Epithelial cell of umbilical artery (primary cell): ENCODE results near the gene RDH5. TPM values are rescaled to one million over a fixed set of nuclear protein-coding genes. Genes with fewer than 3 reads are reported as not detected.

Source experiments
- total RNA-seq: library from RNA; depleted of rRNA; stranded (reverse); fragments of >200 nt; gene quantifications from 2 replicates; pipeline ENCODE4 v1.2.3, GENCODE V29; 2014

The RDH5 gene, protein sequence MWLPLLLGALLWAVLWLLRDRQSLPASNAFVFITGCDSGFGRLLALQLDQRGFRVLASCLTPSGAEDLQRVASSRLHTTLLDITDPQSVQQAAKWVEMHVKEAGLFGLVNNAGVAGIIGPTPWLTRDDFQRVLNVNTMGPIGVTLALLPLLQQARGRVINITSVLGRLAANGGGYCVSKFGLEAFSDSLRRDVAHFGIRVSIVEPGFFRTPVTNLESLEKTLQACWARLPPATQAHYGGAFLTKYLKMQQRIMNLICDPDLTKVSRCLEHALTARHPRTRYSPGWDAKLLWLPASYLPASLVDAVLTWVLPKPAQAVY
- total RNA-seq: under 0.01 and 2.0 TPM in 2 replicates

DNA sequence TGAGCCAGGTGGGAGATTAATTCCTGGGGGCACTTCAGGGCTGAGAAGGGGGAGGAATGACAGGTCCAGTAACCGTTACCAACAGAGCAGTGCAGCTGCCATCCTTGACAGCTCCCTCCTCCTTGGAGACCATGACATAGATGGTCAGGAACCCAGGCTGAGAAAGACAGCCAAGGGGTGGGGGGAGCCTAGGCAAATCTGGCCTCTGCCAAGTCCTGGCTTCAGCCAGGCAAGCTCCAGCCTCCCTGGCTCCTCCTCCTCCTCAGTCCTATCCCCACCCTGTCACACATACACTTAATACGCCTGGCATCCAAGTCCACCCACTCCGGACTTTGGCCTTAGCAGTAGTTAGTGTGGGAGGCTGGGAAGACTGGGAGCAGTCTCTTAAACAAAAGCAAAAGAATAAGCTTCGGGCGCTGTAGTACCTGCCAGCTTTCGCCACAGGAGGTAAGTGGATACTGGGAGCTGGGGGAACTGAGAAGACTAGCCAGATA, at the start of gene RDH5:
Gene RDH5, plus strand, starts transcription at position 323 of the 494 bp plus-strand sequence. CDS start 792 bp downstream, outside the sequence.

DNA sequence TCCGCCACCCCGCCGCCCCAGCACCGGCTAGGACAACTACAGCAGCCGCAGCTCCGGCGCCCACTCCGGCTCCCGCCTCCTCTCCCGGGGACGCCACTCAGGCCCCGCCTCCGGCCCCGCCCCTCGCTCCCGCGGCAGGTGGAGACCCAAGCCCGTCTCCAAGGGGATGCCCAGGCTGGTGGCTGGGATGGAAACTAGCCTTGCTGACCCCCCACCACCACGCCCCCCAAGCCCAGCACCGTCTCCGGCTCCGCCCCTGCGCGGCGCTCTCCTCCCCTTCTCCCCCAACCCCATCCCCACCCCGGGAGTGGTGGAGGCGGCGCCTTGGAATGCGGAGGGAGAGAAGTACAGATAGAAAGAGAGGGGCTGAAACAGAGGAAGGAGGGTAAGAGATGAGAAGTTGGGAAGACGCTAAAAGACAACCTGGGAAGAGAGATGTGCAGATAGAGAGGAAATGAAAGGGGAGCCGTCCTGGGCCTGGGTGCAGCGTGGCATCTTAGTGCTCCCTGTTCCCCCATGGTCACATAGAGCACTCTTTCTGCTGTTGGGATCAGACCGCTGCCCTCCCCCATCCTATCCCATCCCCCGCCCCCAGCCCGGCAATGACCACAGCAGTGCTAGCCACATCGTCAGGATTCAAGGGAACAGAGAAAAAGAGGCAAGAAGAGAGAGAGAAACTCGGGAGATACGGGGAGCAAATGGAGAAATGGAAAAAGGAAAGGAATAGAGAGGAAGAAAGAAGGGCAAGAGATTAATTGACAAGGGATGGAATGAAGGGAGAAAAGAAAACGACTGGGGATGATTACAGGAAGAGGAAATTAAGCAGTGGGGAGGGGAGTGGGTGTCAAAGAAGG, 12.1 kb upstream of the RDH5 start, which contains the start of gene ITGA7:
Gene ITGA7, minus strand, starts transcription at position 64 of the 854 bp plus-strand sequence. CDS start 222 bp downstream, outside the sequence.

DNA sequence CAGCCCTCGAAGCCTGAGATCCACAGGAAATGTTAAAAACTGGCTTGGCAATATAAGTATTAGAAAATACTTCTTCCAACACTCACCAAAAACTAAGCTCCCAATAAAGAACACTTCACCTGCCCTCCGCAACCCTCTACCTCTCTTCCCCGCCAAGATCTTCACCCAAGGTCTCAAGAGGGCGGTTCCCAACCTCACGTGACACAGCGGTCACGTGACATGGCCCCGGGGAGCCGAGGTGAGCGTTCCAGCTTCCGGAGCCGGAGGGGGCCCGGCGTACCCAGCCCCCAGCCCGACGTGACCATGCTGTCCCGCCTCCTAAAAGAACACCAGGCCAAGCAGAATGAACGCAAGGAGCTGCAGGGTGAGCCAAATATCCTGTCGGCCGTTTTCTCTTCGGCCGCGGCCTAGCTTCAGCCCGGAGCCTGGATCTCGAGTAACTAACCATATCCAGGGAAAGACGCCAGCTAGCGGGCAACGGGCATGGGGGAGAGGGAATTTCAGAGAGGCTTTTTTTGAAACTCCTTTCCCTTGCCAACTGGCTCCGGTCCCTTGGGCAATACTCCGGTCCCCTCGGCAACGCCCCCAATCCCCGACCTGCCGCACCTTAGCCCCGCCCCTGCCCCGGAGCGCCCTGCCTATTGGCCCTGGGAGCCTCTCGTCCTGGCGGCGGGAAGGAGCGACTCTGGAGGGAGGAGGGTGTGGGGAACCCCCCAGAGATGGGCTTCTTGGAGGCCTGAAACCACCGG, 4.2 kb upstream of the RDH5 start, which contains the start of gene BLOC1S1:
Gene BLOC1S1, plus strand, starts transcription at position 214 of the 749 bp plus-strand sequence. Its CDS starts 6 bp downstream, at position 220.

DNA sequence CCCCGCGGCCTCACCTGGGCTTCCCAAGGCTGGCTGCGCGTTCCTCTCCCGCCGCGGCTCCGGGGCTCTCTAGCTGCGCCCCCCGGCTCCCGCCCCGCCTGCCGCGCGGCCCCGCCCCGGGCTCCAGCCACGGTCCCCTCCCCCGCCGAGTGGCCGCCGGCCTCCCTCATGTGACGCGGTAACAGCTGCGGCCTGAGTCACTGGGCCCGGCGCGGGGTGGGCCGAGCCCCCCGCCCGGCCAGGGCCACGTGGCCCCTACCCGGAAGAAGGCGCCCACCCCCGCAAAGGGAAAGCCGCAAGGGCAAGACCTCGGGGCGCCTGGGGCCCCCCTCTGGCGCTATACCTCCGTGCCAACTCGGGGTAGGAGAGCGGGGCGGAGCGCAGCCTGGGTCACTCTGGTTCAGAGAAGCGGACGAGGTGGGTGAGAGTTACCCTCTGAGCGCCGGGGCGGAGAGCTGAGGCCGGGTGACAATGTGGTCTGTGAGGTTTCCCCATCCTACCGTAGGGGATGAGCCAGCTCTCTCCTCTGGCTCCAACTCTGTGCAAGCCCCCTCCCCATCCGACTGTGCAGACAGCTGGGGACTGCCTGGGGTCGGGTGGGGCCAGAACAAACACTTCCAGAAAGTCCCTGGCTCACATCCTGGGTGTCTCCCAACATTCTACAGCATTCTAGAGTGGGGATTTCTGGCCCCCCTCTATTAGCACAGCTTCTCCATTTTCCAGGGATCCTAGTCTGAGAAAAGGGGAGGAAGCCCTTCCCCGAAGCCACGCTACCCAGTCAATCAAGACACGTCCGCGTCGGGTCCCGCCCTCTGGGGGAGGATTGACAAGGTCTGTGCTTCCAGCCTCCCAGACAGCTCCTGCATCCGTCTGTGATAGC, 9.0 kb downstream of the RDH5 start, which contains the start of gene CD63:
Gene CD63, minus strand, starts transcription at position 71 of the 880 bp plus-strand sequence. CDS start 668 bp downstream, outside the sequence.

DNA sequence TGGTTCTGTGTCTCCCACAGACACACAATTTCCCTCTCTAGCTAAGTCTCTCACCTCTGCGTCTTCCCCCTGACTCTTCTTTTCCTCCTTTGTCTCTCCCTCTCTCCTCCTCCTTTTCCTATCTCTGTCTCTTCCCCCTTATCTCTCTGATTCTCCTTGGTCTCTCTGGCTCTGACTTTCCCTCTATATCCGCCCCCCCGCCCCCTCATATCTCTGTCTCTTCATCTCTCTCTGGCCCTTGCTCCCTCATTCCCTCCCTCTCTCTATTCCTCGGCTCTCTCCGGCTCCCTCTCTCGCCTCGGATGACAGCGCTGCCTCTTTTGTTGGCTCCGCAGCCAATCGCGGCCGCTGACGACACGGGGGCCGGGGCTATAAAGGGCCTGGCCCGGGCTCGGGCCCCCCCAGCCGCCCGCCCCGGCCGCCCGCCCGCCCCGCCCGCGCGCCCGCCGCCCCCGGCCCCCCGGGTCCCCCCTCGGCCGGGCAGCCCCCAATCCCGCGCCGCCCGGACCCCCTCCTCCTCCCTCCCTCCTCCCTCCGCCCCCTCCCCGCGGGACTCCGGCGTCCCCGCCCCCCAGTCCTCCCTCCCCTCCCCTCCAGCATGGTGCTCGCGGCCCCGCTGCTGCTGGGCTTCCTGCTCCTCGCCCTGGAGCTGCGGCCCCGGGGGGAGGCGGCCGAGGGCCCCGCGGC, 22.7 kb downstream of the RDH5 start, which contains the start of gene GDF11:
Gene GDF11, plus strand, starts transcription at position 404 of the 687 bp plus-strand sequence. Its CDS starts 195 bp downstream, at position 599.

Other genes with a start within 250 kb of the RDH5 start
- not detected in 2 replicates for gene OR6C68, start 228.0 kb upstream of the RDH5 start, total RNA-seq
- gene OR6C4, start 170.8 kb upstream of the RDH5 start, total RNA-seq: not detected in 2 replicates
- not detected in 2 replicates for gene OR2AP1, start 147.9 kb upstream of the RDH5 start, total RNA-seq
- not detected in 2 replicates for gene OR10P1, start 83.5 kb upstream of the RDH5 start, total RNA-seq
- gene ITGA7, start 12.5 kb upstream of the RDH5 start, total RNA-seq: 0.32 and 1.7 TPM in 2 replicates
- 70.5 and 93.6 TPM in 2 replicates for gene BLOC1S1, start 4.3 kb upstream of the RDH5 start, total RNA-seq
- gene CD63, start 8.6 kb downstream of the RDH5 start, total RNA-seq: 947 and 1,474 TPM in 2 replicates
- 1.5 and 4.2 TPM in 2 replicates for gene GDF11, start 22.7 kb downstream of the RDH5 start, total RNA-seq
- 124 and 176 TPM in 2 replicates for gene SARNP, start 97.3 kb downstream of the RDH5 start, total RNA-seq
- 21.4 and 31.8 TPM in 2 replicates for gene ORMDL2, start 97.6 kb downstream of the RDH5 start, total RNA-seq
- gene DNAJC14, start 109.2 kb downstream of the RDH5 start, total RNA-seq: 54.9 and 61.7 TPM in 2 replicates
- 0.30 and 0.32 TPM in 2 replicates for gene MMP19, start 122.5 kb downstream of the RDH5 start, total RNA-seq
- gene PYM1, start 207.5 kb downstream of the RDH5 start, total RNA-seq: 29.9 and 43.5 TPM in 2 replicates
- 41.6 and 43.5 TPM in 2 replicates for gene DGKA, start 210.8 kb downstream of the RDH5 start, total RNA-seq
- gene PMEL, start 245.6 kb downstream of the RDH5 start, total RNA-seq: 0.65 and 1.8 TPM in 2 replicates
- 25.3 and 25.8 TPM in 2 replicates for gene CDK2, start 246.4 kb downstream of the RDH5 start, total RNA-seq